NCI-H187 treated with DMSO at 0.1 percent for 48 hours (cell line): ENCODE measurements around the gene GALNT9.
"Not testable (repeated sequence)": the region's sequence is repeated elsewhere in the genome, so short reads cannot be mapped to it uniquely, and the experiment has no call there.

Source experiments
- DNase-seq: peaks from one replicate; lab custom pipeline; 2025; lab: John Stamatoyannopoulos, UW

Gene GALNT9

GRCh38 chr12:132263451-132264049 lies 65.8 kb downstream of the GALNT9 start:
- no peak for DNase-seq

GRCh38 chr12:132263061-132263360 lies 66.4 kb downstream of the GALNT9 start:
- DNase-seq, result no peak

- no peak for DNase-seq
Observed at GRCh38 chr12:132262256-132263060, 66.9 kb downstream of the GALNT9 start.

- no peak for DNase-seq
Observed at GRCh38 chr12:132261328-132262138, 67.9 kb downstream of the GALNT9 start.

GRCh38 chr12:132260721-132261120 lies 68.7 kb downstream of the GALNT9 start:
- no peak for DNase-seq

GRCh38 chr12:132259872-132260695 lies 69.3 kb downstream of the GALNT9 start:
- DNase-seq, result no peak

GRCh38 chr12:132259364-132259871 lies 70.0 kb downstream of the GALNT9 start:
- DNase-seq, result no peak

GRCh38 chr12:132258543-132258942 lies 70.8 kb downstream of the GALNT9 start:
- DNase-seq, result no peak

- no peak for DNase-seq
Observed at GRCh38 chr12:132257955-132258490, 71.4 kb downstream of the GALNT9 start.

GRCh38 chr12:132257206-132257954 lies 72.0 kb downstream of the GALNT9 start:
- DNase-seq, result no peak

- no peak for DNase-seq
Observed at GRCh38 chr12:132256646-132257045, 72.7 kb downstream of the GALNT9 start.

- no peak for DNase-seq
Observed at GRCh38 chr12:132255642-132256041, 73.7 kb downstream of the GALNT9 start.

GRCh38 chr12:132253698-132254480 lies 75.5 kb downstream of the GALNT9 start:
- no peak for DNase-seq

GRCh38 chr12:132252981-132253380 lies 76.4 kb downstream of the GALNT9 start:
- DNase-seq, result not testable (repeated sequence)

- no peak for DNase-seq
Observed at GRCh38 chr12:132251741-132252490, 77.5 kb downstream of the GALNT9 start.

- DNase-seq, result no peak
Observed at GRCh38 chr12:132251310-132251709, 78.1 kb downstream of the GALNT9 start.

GRCh38 chr12:132250707-132251106 lies 78.7 kb downstream of the GALNT9 start:
- no peak for DNase-seq

GRCh38 chr12:132249689-132250478 lies 79.5 kb downstream of the GALNT9 start:
- DNase-seq, result no peak
